B cell (primary cell): ENCODE measurements around the gene SPAG7. TPM values are rescaled to one million over a fixed set of nuclear protein-coding genes. Genes with fewer than 3 reads are reported as not detected.

Source experiments
- ATAC-seq: fragments of 200-7000 bp; cut with Tn5 transposase; one replicate; pipeline ENCODE4 v1.10.0; 2021; ENCODE audit warnings: low read depth, mild to moderate bottlenecking, moderate number of reproducible peaks, moderate library complexity
- CTCF ChIA-PET: fragments of 350-600 bp; sonication (Branson Sonifier 250); formaldehyde crosslinking; loops from one replicate; lab custom pipeline; 2021; ENCODE audit warnings: antibody characterized with exemption, inconsistent platforms; lab: Charles Lee
- POLR2A ChIA-PET: fragments of 350-600 bp; sonication (Branson Sonifier 250); formaldehyde crosslinking; loops from one replicate; lab custom pipeline; 2021; ENCODE audit warnings: antibody characterized with exemption; lab: Charles Lee
- DNase-seq: peaks from one replicate; pipeline ENCODE4 v3.0.0; 2013
- H2AFZ ChIP-seq: 2 replicates; pipeline ENCODE4 v1.6.1; 2012; ENCODE audit warnings: mild to moderate bottlenecking, low read depth, low read length; ENCODE audit not compliant: insufficient read depth, poor library complexity, severe bottlenecking
- H3K27ac ChIP-seq, 2 donors: 1 replicate in 1 of 2; 2 replicates in 1 of 2; pipeline ENCODE4 v1.5.1; 2012 to 2013; ENCODE audit warnings: low read length in 2 of 2, mild to moderate bottlenecking in 2 of 2, moderate library complexity in 1 of 2
- H3K27me3 ChIP-seq, 4 experiments: fragments of 200-600 bp in 1 of 4; sonication (generic) in 1 of 4; replicated peaks in 1 of 4; 1 replicate in 2 of 4; 2 replicates in 2 of 4; pipeline versions ENCODE4 v1.6.1 to v1.7.0; 2013 to 2016; ENCODE audit warnings: low read length in 3 of 4, mild to moderate bottlenecking in 2 of 4, mixed read lengths in 1 of 4, moderate library complexity in 1 of 4; ENCODE audit not compliant: insufficient read depth in 4 of 4, control insufficient read depth in 3 of 4; ENCODE audit errors: control extremely low read depth in 1 of 4
- H3K36me3 ChIP-seq, 2 experiments: replicated peaks in 1 of 2; 1 replicate in 1 of 2; 2 replicates in 1 of 2; pipeline versions ENCODE4 v1.6.1 to v1.7.1; 2013; ENCODE audit warnings: low read length in 1 of 2; ENCODE audit not compliant: insufficient read depth in 2 of 2, control insufficient read depth in 1 of 2; ENCODE audit errors: control extremely low read depth in 1 of 2, extremely low read depth in 1 of 2
- H3K4me1 ChIP-seq, 2 donors: fragments of 200-600 bp in 1 of 2; sonication (generic) in 1 of 2; 1 replicate in 1 of 2; 2 replicates in 1 of 2; pipeline versions ENCODE4 v1.5.1 to v1.6.1; 2013 to 2017; ENCODE audit warnings: low read length in 2 of 2; ENCODE audit not compliant: control insufficient read depth in 2 of 2, insufficient read depth in 2 of 2
- H3K4me2 ChIP-seq: replicated peaks from 2 replicates; pipeline ENCODE3; 2012; ENCODE audit warnings: mild to moderate bottlenecking, low read depth, low read length; ENCODE audit not compliant: poor library complexity, severe bottlenecking
- H3K4me3 ChIP-seq, 5 experiments: fragments of 200-600 bp in 1 of 5; sonication (generic) in 1 of 5; 1 replicate in 3 of 5; 2 replicates in 2 of 5; pipeline versions ENCODE4 v1.5.1 to v1.7.0; 2011 to 2016; ENCODE audit warnings: low read length in 4 of 5, mild to moderate bottlenecking in 4 of 5, low read depth in 2 of 5, control low read depth in 1 of 5, moderate library complexity in 1 of 5; ENCODE audit not compliant: insufficient read depth in 1 of 5; ENCODE audit errors: control extremely low read depth in 1 of 5, extremely low read depth in 1 of 5
- H3K79me2 ChIP-seq: fragments of 200-600 bp; sonication (generic); one replicate; pipeline ENCODE4 v1.6.0; 2016; ENCODE audit warnings: low read length; ENCODE audit not compliant: control insufficient read depth, insufficient read depth
- H3K9ac ChIP-seq: fragments of 200-600 bp; sonication (generic); 2 replicates; pipeline ENCODE4 v1.6.1; 2017; ENCODE audit warnings: mild to moderate bottlenecking, low read length, moderate library complexity
- H3K9me3 ChIP-seq, 3 donors: one replicate each; pipeline versions ENCODE4 v1.6.1 to v1.7.1; 2013; ENCODE audit warnings: low read length in 2 of 3; ENCODE audit not compliant: control insufficient read depth in 2 of 3, insufficient read depth in 1 of 3; ENCODE audit errors: control extremely low read depth in 1 of 3
- H4K20me1 ChIP-seq: 2 replicates; pipeline ENCODE4 v1.6.0; 2012; ENCODE audit warnings: mild to moderate bottlenecking, low read length; ENCODE audit not compliant: insufficient read depth, control insufficient read depth, poor library complexity, severe bottlenecking
- H3K27ac Mint-ChIP-seq: one replicate; pipeline ENCODE4 v1.8.0; 2021; ENCODE audit warnings: mixed read lengths
- H3K27me3 Mint-ChIP-seq: one replicate; pipeline ENCODE4 v1.8.0; 2021; ENCODE audit warnings: mixed read lengths
- H3K4me1 Mint-ChIP-seq: one replicate; pipeline ENCODE4 v1.8.0; 2021; ENCODE audit warnings: mixed read lengths
- H3K4me3 Mint-ChIP-seq: one replicate; pipeline ENCODE4 v1.8.0; 2021; ENCODE audit warnings: mixed read lengths
- H3K9me3 Mint-ChIP-seq: one replicate; pipeline ENCODE4 v1.8.0; 2022; ENCODE audit warnings: mixed read lengths; ENCODE audit not compliant: insufficient read depth
- CTCF ChIP-seq: fragments of 200-600 bp; IDR thresholded peaks from one replicate; pipeline ENCODE4 v1.8.0; 2022; ENCODE audit warnings: antibody characterized with exemption, mild to moderate bottlenecking
- EZH2 ChIP-seq: IDR thresholded peaks from 2 replicates; pipeline ENCODE4 v1.6.1; 2012; ENCODE audit warnings: borderline replicate concordance, low read depth, mild to moderate bottlenecking, moderate library complexity, low read length; ENCODE audit not compliant: insufficient read depth, poor library complexity, severe bottlenecking
- WGBS: methylation state at CpG from one replicate; pipeline ENCODE4 v1.1.5; 2013; ENCODE audit warnings: missing lambda C conversion rate; ENCODE audit not compliant: insufficient coverage; 5-methylcytosine and 5-hydroxymethylcytosine counted together
- intact Hi-C: fragments of 100-400 bp; cut with micrococcal nuclease; formaldehyde crosslinking; loops from one replicate; pipeline ENCODE4 v1.10.0; 2022
- polyA plus RNA-seq: library from polyadenylated mRNA; depleted of rRNA; stranded (reverse); fragments of >200 nt; gene quantifications from 2 replicates; pipeline ENCODE4 v1.2.3, GENCODE V29; 2012
- total RNA-seq, 2 donors: library from RNA; stranded (reverse); fragments of 120-200 nt in 1 of 2; gene quantifications; 1 replicate in 1 of 2; 2 replicates in 1 of 2; pipeline versions ENCODE4 v1.2.3 to v1.2.4, GENCODE V29; 2013 to 2022

SPAG7 gene
- total and polyA plus RNA-seq, 2 donors (not counting 1 experiment from before 2014, with no cell fraction given) = 43.4 to 52.5 TPM

DNA sequence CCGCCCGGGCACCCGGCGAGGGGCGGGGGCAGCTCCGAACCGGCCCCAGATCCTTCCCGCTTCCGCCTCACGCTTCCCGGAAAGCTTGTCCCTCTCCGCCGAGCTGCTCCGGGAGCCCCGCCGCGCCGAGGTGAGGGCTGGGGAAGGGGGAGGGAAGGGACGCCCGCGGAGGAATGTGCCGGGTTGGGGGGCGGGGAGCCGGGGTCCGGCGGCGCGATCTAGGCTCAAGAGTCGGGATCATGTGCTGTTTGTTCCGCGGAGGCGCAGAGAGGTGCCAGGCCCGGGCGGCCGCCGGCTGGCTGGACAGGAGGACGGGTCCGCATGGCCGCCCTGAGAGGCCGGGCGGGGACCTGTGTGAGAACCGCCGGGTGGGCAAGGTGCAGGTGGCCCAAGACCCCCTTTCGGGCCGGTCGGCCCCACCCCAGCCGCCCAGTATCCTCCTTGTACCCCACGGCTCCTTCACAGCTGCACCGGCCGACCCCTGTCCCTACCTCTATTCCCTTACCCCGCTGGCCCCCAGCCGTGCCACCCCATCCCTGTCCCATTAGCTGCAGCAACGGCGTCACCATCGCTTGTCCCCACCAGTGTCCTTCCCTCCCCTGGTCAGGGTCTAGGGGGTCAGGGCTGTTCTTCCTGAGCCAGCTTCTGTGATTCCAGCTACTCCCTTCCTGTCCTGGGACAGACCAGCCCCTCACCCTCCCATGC is 30.6 kb upstream of the SPAG7 start:
- H3K4me1 ChIP-seq = peaks cover 22 to 26% of the 10 kb centered on the region in 2 donors
- Mint-ChIP-seq H3K4me1 (peaks cover 21% of the 10 kb centered on the region), H3K4me3 (peak overlapping the region; percentile 83), H3K27ac (peak overlapping the region; percentile 53), H3K9me3 (no peaks in the 10 kb centered on the region), H3K27me3 (no peaks in the 10 kb centered on the region)
- WGBS = 2% methylated on average over 55 of the region's 55 CpGs
- no peak for DNase-seq
- POLR2A ChIA-PET = interaction anchor here (0.5 to 3.1 kb wide), 6 partner anchors 11 to 86 kb away, joined by 5 to 16 read pairs (median 8); partner anchors contain the start of genes CAMTA2, PFN1 and SPAG7
- H3K27me3 ChIP-seq = peaks cover 0 to 13% (median 2%) of the 10 kb centered on the region in 4 experiments
- intact Hi-C loops = loop anchor here (5.0 kb wide), 2 partner anchors 34 to 64 kb away; no protein-coding TSS in a partner anchor
- CTCF ChIA-PET = interaction anchor here (0.9 to 3.5 kb wide), 6 partner anchors 10 to 116 kb away, joined by 3 to 26 read pairs (median 4); partner anchors contain the start of genes CAMTA2, PFN1, RNF167 and SLC25A11
- H3K27ac ChIP-seq = peak overlapping the region in 1 of 2 donors; percentile 15
- H3K4me3 ChIP-seq = peak overlapping the region; percentile 34 to 73 (median 66)
- H3K9ac ChIP-seq = peak overlapping the region; percentile 75
- H3K4me2 ChIP-seq = peak overlapping the region; percentile 97
- no peak for ATAC-seq
- no peaks in the 10 kb centered on the region for H3K36me3 ChIP-seq
- peaks cover 8% of the 10 kb centered on the region for H4K20me1 ChIP-seq
- no peaks in the 10 kb centered on the region for H3K9me3 ChIP-seq
- no peaks in the 10 kb centered on the region for H3K79me2 ChIP-seq
- peak overlapping the region; percentile 91 for H2AFZ ChIP-seq
- TF ChIP-seq CTCF (no peak), EZH2 (no peak)
